OCI-LY1 (cell line): Measurements from ENCODE around the gene AGFG2.
"Not testable (repeated sequence)": the region's sequence is repeated elsewhere in the genome, so short reads cannot be mapped to it uniquely, and the experiment has no call there.

Experiments
- CTCF ChIP-seq: fragments of 200-600 bp; sonication (generic), shearing (Covaris generic); IDR thresholded peaks from 2 replicates; pipeline ENCODE4 v1.5.1; 2017; ENCODE audit warnings: mild to moderate bottlenecking, antibody characterized with exemption, low read length, moderate library complexity, mixed read lengths
- EZH2 ChIP-seq: fragments of 200-600 bp; sonication (generic), shearing (Covaris generic); IDR thresholded peaks from 2 replicates; pipeline ENCODE4 v1.8.0; 2017; ENCODE audit warnings: borderline replicate concordance, mixed run types, mild to moderate bottlenecking, antibody characterized with exemption, low read length, moderate library complexity, mixed read lengths

GRCh38 chr7:100504031-100504430 lies 35.0 kb upstream of the AGFG2 start:
- not testable (repeated sequence) for TF ChIP-seq CTCF, EZH2
